B cell (primary cell): Measurements from ENCODE around the gene OPN1MW.

ENCODE experiments used
- EZH2 ChIP-seq: IDR thresholded peaks from 2 replicates; pipeline ENCODE4 v1.6.1; 2012; ENCODE audit warnings: borderline replicate concordance, low read depth, mild to moderate bottlenecking, moderate library complexity, low read length; ENCODE audit not compliant: insufficient read depth, poor library complexity, severe bottlenecking
- TF ChIP-seq, protein P1 (sequence below): fragments of 200-600 bp; IDR thresholded peaks from one replicate; pipeline ENCODE4 v1.8.0; 2022; ENCODE audit warnings: antibody characterized with exemption, mild to moderate bottlenecking

DNA sequence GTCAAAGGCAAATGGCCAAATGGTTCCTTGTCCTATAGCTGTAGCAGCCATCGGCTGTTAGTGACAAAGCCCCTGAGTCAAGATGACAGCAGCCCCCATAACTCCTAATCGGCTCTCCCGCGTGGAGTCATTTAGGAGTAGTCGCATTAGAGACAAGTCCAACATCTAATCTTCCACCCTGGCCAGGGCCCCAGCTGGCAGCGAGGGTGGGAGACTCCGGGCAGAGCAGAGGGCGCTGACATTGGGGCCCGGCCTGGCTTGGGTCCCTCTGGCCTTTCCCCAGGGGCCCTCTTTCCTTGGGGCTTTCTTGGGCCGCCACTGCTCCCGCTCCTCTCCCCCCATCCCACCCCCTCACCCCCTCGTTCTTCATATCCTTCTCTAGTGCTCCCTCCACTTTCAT, 42.2 kb upstream of the OPN1MW start:
- TF ChIP-seq, protein P1, sequence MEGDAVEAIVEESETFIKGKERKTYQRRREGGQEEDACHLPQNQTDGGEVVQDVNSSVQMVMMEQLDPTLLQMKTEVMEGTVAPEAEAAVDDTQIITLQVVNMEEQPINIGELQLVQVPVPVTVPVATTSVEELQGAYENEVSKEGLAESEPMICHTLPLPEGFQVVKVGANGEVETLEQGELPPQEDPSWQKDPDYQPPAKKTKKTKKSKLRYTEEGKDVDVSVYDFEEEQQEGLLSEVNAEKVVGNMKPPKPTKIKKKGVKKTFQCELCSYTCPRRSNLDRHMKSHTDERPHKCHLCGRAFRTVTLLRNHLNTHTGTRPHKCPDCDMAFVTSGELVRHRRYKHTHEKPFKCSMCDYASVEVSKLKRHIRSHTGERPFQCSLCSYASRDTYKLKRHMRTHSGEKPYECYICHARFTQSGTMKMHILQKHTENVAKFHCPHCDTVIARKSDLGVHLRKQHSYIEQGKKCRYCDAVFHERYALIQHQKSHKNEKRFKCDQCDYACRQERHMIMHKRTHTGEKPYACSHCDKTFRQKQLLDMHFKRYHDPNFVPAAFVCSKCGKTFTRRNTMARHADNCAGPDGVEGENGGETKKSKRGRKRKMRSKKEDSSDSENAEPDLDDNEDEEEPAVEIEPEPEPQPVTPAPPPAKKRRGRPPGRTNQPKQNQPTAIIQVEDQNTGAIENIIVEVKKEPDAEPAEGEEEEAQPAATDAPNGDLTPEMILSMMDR = no peak
- no peak for TF ChIP-seq EZH2
